LoVo (cell line): ENCODE results near the gene IRF2BP1.

Source experiments
- DNase-seq: peaks from one replicate; pipeline ENCODE4 v3.0.0-alpha.2; 2016; ENCODE audit warnings: low spot score

The IRF2BP1 gene

GRCh38 chr19:45860359-45861259, 25.3 kb downstream of the IRF2BP1 start:
- DNase-seq, result no peak

- no peak for DNase-seq
Measured at GRCh38 chr19:45854167-45854778, 31.7 kb downstream of the IRF2BP1 start.

GRCh38 chr19:45852983-45853382, 33.0 kb downstream of the IRF2BP1 start:
- DNase-seq, result no peak

GRCh38 chr19:45852145-45852750, 33.7 kb downstream of the IRF2BP1 start:
- DNase-seq, result no peak

- no peak for DNase-seq
Measured at GRCh38 chr19:45848922-45849321, 37.0 kb downstream of the IRF2BP1 start.

- no peak for DNase-seq
Measured at GRCh38 chr19:45847663-45848062, 38.3 kb downstream of the IRF2BP1 start.

GRCh38 chr19:45842198-45842597, 43.7 kb downstream of the IRF2BP1 start:
- no peak for DNase-seq

- no peak for DNase-seq
Measured at GRCh38 chr19:45834970-45835369, 51.0 kb downstream of the IRF2BP1 start.
